Activated naive CD4-positive, alpha-beta T cell (primary cell): Measurements from ENCODE around the gene BLOC1S2.
"Not testable (repeated sequence)": the region's sequence is repeated elsewhere in the genome, so short reads cannot be mapped to it uniquely, and the experiment has no call there.

Experiments
- DNase-seq, 4 experiments: peaks; one replicate each; lab custom pipeline; 2025; lab: John Stamatoyannopoulos, UW

Gene BLOC1S2

GRCh38 chr10:100286051-100287033 is at the start of gene BLOC1S2:
TSS of gene BLOC1S2 (minus strand) at chr10:100286680. CDS start at chr10:100286659, 21 bp downstream.
- DNase-seq: peak; percentile 78 to 85 (median 83)

- no peak for DNase-seq
Measured at GRCh38 chr10:100334762-100335161, 48.3 kb upstream of the BLOC1S2 start.

- no peak for DNase-seq
Measured at GRCh38 chr10:100333661-100334440, 47.4 kb upstream of the BLOC1S2 start.

GRCh38 chr10:100333106-100333505 is 46.6 kb upstream of the BLOC1S2 start:
- DNase-seq: no peak

- DNase-seq: no peak
Measured at GRCh38 chr10:100330079-100330478, 43.6 kb upstream of the BLOC1S2 start, which contains the start of gene PKD2L1. TSS of gene PKD2L1 (minus strand) at chr10:100330228. CDS start at chr10:100330103, 125 bp downstream.

GRCh38 chr10:100328198-100328597 is 41.7 kb upstream of the BLOC1S2 start:
- DNase-seq: no peak

GRCh38 chr10:100327718-100328009 is 41.2 kb upstream of the BLOC1S2 start:
- no peak for DNase-seq

- no peak for DNase-seq
Measured at GRCh38 chr10:100327007-100327717, 40.7 kb upstream of the BLOC1S2 start.

GRCh38 chr10:100325158-100325557 is 38.7 kb upstream of the BLOC1S2 start:
- DNase-seq: no peak

GRCh38 chr10:100319707-100320402 is 33.4 kb upstream of the BLOC1S2 start:
- DNase-seq: no peak

- no peak for DNase-seq
Measured at GRCh38 chr10:100318207-100318606, 31.7 kb upstream of the BLOC1S2 start.

- DNase-seq: no peak
Measured at GRCh38 chr10:100315615-100316014, 29.1 kb upstream of the BLOC1S2 start.

- DNase-seq: no peak
Measured at GRCh38 chr10:100311298-100311697, 24.8 kb upstream of the BLOC1S2 start.

- DNase-seq: no peak
Measured at GRCh38 chr10:100307684-100308083, 21.2 kb upstream of the BLOC1S2 start.

GRCh38 chr10:100306861-100307260 is 20.4 kb upstream of the BLOC1S2 start:
- DNase-seq: no peak

- no peak for DNase-seq
Measured at GRCh38 chr10:100304414-100304813, 17.9 kb upstream of the BLOC1S2 start.

GRCh38 chr10:100303724-100304319 is 17.3 kb upstream of the BLOC1S2 start:
- no peak for DNase-seq

GRCh38 chr10:100301123-100301522 is 14.6 kb upstream of the BLOC1S2 start:
- DNase-seq: not testable (repeated sequence)

GRCh38 chr10:100297242-100297641 is 10.8 kb upstream of the BLOC1S2 start:
- DNase-seq: no peak

GRCh38 chr10:100293066-100293465 is 6.6 kb upstream of the BLOC1S2 start:
- no peak for DNase-seq

GRCh38 chr10:100292300-100292699 is 5.8 kb upstream of the BLOC1S2 start:
- not testable (repeated sequence) for DNase-seq
